GM18505 (cell line): ENCODE data around the gene PXDN.

ENCODE experiments used
- ATAC-seq: cut with Tn5 transposase; IDR thresholded peaks from one replicate; pipeline ENCODE4 v1.9.1; 2021; ENCODE audit not compliant: unreplicated experiment
- POLR2A ChIP-seq: IDR thresholded peaks from 4 replicates; pipeline ENCODE4 v1.6.1; 2011; ENCODE audit warnings: borderline replicate concordance; ENCODE audit not compliant: insufficient read depth, insufficient read length; ENCODE audit errors: extremely low read depth

The PXDN gene

DNA sequence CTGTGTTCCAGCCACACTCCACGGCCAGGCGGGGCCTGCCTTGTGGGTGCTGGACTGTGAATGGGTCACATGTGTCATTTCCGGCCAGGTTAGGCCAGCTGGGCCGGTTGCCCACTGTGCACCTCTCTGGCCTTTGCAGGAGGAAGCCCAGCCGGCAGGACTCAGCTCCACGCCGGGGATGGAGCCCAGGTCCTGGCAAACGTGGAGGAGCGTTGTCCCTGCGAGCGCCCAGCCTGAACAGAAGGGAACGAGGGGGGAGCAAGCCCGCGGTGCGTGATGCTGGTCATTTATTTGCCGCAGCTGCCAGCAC, 152.9 kb downstream of the PXDN start:
- no peak for TF ChIP-seq POLR2A
- ATAC-seq, result no peak

DNA sequence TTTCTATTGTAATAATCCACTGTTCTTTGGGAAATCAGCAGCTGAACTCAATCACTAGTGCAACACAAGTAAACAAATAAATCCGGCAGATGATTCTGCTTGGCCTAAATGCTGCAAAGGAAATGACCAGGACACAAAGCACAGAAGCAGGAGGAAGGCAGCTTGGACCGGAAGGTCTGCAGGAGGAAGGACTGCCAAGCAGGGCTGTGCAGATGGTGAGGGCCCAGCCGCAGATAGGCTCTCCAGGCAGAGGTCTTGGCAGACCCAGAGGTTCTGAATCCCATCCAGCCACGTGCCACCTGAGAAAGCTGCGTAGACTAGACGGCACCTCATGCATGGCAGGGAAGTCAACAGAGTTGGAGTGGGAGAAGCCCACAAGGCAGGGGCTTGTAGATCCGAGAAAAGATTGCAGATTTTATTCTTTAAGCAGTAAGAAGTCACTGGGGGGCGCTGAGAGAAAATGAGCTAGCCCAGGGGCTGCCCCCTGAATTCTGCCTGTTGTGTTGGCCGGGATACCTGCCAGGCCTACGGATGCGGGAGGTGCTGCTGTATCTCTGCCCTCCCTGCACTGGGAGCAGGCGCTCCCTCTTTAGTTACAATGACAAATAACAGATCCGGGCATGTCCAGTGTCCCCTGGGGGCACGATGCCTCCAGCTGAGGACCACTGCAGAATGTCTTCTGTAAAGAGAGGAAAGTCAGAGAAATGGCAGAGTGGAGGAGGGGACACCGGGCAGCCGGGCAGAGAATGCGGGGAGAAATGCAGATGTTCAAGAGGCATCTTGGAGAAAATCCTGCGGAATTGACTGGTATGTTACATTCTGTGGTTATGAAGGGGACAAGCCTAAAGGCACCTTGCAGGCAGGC, 153.5 kb downstream of the PXDN start:
- no peak for TF ChIP-seq POLR2A
- no peak for ATAC-seq

DNA sequence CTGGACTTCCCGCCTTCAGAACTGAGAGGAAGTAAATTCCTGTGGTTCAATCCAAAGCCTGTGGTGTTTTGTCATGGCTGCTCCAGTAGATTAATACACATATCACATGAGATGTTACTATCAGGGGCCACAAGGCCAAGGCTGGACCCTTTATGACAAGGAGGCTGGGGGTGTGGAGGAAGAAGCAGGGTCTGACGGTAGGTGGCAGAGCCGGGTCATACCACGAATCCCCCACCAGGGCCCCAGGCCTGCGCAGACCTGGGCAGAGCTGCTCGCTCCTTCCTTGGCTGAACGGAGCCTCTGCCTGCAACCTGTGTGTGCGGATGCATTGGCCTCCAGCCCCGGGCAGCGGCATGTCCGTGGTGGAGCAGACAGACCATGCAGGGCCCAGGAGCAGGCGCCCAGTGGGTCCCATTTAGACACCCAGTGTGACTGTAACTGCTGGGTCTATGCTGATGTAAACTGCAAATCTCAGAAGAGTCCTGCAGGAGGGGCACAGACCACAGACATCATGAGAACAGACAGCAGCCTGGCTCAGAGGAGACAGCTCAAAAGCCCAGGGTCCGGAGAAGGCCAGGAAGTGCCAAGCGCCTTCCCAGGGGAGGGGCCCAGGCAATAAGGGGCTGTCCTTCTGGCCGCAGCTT, 155.2 kb downstream of the PXDN start:
- TF ChIP-seq POLR2A, result no peak
- no peak for ATAC-seq

DNA sequence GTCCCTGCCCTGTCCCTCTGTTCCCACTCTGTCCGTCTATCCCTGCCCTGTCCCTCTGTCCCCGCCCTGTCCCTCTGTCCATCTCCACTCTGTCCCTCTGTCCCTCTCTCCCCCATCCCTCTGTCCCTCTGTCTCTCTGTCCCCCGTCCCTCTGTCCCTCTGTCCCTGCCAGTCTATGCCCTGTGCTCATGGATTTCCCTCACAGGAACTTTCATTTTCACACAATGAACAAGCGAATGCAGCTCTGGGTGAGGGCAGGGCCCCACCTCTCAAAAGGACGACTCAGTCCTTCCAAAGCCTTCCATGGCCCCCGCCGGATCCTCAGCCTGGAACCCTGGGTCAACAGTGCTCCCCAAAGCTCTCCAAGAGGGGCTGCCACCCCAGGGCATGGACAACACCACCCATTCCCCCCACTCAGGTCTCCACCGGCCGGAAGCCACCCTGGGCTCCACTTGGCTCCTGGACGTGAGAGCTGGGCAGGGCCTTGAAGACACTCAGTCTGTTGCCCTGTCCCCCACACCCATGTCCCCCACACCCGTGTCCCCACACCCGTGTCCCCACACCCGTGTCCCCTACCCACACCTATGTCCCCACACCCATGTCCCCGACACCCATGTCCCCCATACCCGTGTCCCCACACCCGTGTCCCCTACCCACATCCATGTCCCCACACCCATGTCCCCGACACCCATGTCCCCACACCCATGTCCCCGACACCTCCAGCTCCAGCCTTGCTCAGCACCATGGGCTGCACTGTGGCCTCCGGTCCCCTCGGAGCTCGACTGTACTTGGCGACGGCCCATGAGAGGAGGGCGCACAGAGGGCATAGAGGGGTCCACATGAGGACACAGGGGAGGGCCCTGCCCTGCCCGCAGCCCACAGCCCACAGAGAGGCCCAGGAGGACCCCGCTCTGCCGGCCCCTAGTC, 156.0 kb downstream of the PXDN start:
- no peak for TF ChIP-seq POLR2A
- no peak for ATAC-seq

DNA sequence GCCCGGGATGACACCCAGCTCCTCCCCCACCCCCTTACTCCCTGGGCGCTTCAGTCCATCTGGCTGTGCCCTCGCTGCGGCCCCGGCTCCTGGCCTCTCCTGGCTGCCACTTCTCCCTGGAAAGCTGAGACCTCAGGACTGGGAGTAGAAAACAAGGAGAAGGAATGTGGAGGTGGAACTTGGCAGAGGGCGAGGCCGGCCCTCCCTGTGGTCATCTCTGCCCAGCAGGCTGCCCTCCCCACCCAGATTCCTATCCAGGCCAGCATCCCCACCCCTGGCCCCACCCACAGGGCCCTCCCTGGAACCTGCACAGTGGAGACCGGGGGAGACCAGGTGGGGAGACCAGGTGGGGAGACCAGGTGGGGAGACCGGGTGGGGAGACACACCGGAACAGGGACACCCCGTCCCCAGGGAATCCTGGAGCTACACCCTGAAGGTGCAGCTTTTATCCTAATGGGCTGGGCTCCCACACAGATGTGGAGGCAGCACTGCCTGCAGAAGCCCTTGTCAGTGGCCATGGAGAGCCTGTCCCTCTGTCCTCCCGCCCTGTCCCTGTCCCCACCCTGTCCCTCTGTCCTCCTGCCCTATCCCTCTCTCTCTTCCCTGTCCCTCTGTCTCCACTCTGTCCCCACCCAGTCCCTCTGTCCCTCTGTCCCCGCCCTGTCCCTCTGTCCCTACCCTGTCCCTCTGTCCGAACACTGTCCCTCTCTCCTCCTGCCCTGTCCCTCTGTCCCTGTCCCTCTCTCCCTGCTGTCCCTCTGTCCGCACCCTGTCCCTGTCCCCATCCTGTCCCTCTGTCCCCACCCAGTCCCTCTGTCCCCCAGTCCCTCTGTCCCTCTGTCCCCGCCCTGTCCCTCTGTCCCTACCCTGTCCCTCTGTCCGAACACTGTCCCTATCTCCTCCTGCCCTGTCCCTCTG, 157.1 kb downstream of the PXDN start:
- ATAC-seq, result no peak

DNA sequence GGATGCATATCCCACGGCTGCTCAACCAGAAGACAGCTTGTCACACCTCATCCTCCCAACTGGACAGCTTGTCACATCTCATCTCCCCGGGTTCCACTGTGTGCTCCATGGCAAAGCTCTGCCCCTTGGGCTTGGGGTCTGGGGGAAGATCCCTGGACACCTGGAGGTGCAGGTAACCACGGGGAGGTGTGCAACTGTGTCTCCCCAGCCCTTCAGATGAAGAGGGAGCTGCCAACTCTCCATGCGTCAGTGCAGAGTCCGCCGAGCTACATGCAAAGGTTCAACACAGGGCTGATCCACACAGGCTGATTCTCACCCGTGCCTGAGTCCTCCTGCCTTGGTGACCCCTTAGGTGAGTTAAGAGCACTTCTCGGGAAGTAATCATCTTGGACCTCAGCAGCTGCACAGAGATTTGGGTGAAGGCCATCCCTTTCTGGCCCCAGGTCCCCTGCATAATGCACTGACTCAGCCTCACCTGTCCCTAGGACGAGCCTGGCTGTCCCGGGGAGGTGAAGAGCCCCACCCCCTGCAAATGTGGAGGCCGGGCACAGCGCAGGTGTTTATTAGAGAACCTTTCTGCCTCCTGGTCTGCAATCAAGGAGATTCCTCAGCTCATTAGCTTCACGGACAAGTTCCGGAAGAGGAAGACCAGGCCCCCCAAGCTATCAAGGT, 157.9 kb downstream of the PXDN start:
- ATAC-seq, result no peak
- TF ChIP-seq POLR2A, result no peak

More for the DNA sequence above, 157.1 kb downstream of the PXDN start:
- TF ChIP-seq POLR2A, result no peak

DNA sequence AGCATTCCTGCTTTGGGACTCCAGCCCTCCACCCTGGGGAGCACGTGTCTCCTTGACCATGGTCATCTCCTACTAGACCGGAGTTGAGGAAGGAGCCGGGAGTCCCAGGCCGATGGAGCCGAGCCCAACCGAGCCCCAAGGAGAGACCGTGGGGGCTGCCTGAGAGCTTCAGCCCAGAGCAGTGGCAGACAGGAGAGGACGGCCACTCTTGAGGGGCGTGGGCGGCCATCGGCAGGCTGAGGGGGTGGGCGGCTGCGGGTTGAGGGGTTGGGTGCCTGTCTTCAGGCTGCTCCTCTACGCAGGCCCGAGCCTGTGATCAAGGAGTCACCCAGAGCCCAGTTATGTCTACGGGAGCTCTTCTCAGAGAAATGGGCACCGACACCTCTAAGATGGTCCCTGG, 158.7 kb downstream of the PXDN start:
- no peak for ATAC-seq
- no peak for TF ChIP-seq POLR2A

DNA sequence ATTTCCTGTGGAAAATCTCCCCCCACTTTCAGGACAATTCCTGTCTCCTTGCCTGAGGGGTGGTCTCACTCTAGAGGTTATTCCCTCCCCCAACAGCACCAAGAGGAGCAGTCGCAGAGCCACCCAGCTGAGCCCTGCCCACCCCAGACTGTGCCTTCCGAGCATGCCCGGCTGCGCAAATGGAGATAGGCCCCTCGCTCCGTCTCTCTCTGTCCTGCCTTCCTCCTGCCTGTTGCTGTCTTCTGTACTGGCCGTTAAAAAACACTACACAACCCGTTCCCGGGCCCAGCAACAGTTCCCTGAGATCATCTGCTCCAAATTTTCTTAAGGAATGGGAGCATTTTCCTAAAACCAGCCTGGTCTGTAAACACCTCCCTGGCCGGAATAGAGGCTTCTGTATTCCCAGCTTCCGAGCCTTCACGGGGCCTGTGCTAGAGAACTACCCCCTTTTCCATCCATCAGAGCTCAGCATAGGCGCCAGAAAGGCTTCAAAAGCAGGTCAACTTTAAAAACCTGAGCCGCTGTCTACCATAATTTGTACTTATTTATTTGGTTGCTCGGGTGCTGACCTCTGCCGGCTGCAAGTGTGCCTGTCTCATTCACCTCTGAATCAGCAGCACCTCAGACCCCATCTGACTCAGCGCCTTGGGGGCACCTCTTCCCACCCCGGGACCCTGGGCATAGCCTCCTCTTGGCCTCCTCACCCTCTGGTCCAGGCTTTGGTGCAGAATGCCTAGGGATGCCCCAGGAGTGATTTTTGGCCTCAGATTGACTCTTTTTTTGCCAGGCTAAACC, 159.4 kb downstream of the PXDN start:
- no peak for TF ChIP-seq POLR2A
- no peak for ATAC-seq

DNA sequence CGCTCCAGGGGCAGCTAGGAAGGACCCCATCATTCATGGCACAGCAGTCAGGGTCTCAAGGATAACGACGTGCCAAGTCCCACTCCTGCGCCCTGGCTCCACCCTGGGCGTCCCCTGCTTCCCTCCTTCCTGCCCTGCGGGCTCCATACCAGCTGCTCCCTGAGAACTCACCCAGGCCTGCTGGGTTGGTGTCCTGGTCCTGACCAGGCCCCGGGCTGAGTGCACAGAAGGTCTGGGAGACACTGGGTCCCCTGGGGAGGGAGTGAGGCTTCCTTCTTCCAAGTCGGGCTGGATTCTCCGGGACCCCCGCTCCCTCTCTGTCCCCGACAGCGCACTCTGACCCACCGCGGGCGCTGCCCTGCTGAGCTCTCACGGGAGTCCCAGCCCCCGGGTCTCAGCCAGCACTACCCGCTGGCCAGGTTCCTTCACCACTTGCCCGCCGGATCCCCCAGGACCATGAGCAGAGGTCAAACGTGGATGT, 160.2 kb downstream of the PXDN start:
- no peak for ATAC-seq

DNA sequence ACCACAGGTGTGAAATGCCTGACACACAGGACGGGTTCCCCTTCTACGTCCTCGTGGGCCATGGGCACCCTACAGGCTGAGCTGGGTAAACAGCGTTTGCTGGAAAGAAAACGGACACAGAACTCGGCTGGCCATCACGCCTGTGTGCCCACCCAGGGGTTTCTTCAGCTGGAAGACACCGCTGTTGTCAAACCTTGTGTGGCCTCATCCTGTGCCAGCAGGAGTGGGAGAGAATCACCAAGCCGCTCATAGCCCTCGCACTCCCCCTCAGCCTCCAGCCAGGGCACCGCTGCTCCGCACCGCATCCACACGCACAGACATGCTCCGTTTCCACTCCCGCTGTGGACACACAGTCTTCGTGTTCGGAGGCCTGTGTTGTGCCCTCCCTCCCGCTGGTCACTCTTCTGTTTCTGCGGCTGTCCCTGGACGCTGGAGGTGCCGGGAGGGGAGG, 161.4 kb downstream of the PXDN start:
- ATAC-seq, result no peak

More for the DNA sequence above, 160.2 kb downstream of the PXDN start:
- TF ChIP-seq POLR2A, result no peak

DNA sequence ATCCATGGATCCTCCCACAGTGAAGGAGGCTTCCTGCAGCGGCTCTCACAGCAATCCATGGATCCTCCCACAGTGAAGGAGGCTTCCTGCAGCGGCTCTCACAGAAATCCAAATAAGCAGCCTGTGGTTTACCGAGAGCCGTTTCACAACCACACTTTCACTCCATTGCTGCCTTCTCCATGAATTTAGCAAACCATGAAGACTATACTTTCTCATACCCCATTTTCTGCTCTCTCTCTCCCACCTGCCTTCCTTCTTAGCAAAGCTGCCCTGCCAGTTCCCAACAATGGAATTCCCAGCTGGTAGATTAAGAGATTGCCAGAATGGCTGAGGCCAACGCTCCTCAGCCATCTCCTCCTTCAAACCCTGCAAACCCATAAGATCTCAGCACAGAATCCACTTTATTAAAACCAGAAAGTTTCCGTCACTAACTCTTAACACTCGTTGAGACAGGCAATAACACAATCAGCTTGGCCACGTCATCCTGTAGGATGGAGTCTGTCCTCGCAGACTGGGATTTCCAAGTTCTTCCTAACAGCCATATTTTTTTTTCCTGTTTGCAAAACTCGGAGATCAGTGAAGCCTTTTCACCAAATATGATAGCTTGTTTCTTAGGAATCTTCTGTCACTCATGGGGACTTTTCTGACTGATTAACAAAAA, 162.2 kb downstream of the PXDN start:
- ATAC-seq, result no peak
- no peak for TF ChIP-seq POLR2A

More for the DNA sequence above, 161.4 kb downstream of the PXDN start:
- no peak for TF ChIP-seq POLR2A
